Body of pancreas (tissue), 4 donors: Measurements from ENCODE around the gene ARHGDIG.
A peak's percentile ranks its signal among the peaks of the same experiment; 100 is the strongest.

ENCODE experiments used
- POLR2A ChIP-seq, 3 donors: fragments of 450-650 bp; IDR thresholded peaks; one replicate each; pipeline ENCODE4 v1.6.1; 2016; ENCODE audit warnings: antibody characterized with exemption in 3 of 3, mild to moderate bottlenecking in 2 of 3
- TF ChIP-seq, protein P1 (sequence below), 7 experiments: fragments of 450-650 bp in 4 of 7; fragments of 200-600 bp in 3 of 7; sonication (generic) in 3 of 7; IDR thresholded peaks; one replicate each; pipeline ENCODE4 v1.5.1; 2016 to 2019; ENCODE audit warnings: antibody characterized with exemption in 7 of 7

DNA sequence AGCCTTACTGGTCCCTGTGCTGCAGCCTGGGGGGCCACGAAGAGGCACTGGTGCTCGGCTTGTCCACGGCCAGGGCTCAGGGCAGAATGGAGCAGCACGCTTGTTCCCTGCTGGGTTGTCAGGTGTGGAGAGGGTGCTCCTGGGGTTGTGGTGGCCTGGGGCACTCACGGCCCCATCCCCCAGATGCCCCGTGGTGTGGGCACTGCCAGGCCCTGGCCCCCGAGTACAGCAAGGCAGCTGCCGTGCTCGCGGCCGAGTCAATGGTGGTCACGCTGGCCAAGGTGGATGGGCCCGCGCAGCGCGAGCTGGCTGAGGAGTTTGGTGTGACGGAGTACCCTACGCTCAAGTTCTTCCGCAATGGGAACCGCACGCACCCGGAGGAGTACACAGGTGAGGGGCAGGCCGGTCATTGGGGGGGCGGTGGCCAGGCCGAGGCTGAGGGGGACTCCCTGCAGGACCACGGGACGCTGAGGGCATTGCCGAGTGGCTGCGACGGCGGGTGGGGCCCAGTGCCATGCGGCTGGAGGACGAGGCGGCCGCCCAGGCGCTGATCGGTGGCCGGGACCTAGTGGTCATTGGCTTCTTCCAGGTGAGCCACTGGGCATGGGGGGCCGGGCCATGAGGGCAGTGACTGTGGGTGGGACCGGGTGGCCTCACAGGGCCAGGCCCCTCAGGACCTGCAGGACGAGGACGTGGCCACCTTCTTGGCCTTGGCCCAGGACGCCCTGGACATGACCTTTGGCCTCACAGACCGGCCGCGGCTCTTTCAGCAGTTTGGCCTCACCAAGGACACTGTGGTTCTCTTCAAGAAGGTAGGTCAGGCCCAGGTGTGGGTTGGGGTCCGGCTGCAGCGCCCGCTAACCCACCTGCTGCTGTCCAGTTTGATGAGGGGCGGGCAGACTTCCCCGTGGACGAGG lies 4.1 kb downstream of the ARHGDIG start:
- TF ChIP-seq, protein P1, sequence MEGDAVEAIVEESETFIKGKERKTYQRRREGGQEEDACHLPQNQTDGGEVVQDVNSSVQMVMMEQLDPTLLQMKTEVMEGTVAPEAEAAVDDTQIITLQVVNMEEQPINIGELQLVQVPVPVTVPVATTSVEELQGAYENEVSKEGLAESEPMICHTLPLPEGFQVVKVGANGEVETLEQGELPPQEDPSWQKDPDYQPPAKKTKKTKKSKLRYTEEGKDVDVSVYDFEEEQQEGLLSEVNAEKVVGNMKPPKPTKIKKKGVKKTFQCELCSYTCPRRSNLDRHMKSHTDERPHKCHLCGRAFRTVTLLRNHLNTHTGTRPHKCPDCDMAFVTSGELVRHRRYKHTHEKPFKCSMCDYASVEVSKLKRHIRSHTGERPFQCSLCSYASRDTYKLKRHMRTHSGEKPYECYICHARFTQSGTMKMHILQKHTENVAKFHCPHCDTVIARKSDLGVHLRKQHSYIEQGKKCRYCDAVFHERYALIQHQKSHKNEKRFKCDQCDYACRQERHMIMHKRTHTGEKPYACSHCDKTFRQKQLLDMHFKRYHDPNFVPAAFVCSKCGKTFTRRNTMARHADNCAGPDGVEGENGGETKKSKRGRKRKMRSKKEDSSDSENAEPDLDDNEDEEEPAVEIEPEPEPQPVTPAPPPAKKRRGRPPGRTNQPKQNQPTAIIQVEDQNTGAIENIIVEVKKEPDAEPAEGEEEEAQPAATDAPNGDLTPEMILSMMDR (IDR thresholded peaks at IDR 0.05): no peak
- peak in 1 of 3 donors; percentile 11 for TF ChIP-seq POLR2A (IDR thresholded peaks at IDR 0.05)
